Duodenal mucosa (tissue), 2 donors: Measurements from ENCODE around the gene CENATAC.

Experiments
- H3K27ac ChIP-seq: one replicate; pipeline ENCODE4 v1.7.0; 2013; ENCODE audit warnings: low read depth, low read length
- H3K27me3 ChIP-seq, 2 donors: one replicate each; pipeline ENCODE4 v1.7.0; 2013; ENCODE audit warnings: low read length in 2 of 2, control low read depth in 1 of 2; ENCODE audit not compliant: insufficient read depth in 2 of 2, control insufficient read depth in 1 of 2
- H3K36me3 ChIP-seq, 2 donors: one replicate each; pipeline ENCODE4 v1.7.0; 2013; ENCODE audit warnings: low read length in 2 of 2, control low read depth in 1 of 2; ENCODE audit not compliant: insufficient read depth in 2 of 2, control insufficient read depth in 1 of 2
- H3K4me1 ChIP-seq, 2 donors: one replicate each; pipeline ENCODE4 v1.7.0; 2013; ENCODE audit warnings: low read length in 2 of 2, control low read depth in 1 of 2; ENCODE audit not compliant: insufficient read depth in 2 of 2, control insufficient read depth in 1 of 2
- H3K4me3 ChIP-seq, 2 donors: one replicate each; pipeline ENCODE4 v1.7.0; 2013; ENCODE audit warnings: low read length in 2 of 2, low read depth in 1 of 2
- H3K9ac ChIP-seq, 2 donors: one replicate each; pipeline ENCODE4 v1.7.0; 2013; ENCODE audit warnings: low read length in 2 of 2, low read depth in 1 of 2
- H3K9me3 ChIP-seq, 2 donors: one replicate each; pipeline ENCODE4 v1.7.0; 2013; ENCODE audit warnings: low read length in 2 of 2, control low read depth in 1 of 2; ENCODE audit not compliant: control insufficient read depth in 1 of 2

CENATAC gene

DNA sequence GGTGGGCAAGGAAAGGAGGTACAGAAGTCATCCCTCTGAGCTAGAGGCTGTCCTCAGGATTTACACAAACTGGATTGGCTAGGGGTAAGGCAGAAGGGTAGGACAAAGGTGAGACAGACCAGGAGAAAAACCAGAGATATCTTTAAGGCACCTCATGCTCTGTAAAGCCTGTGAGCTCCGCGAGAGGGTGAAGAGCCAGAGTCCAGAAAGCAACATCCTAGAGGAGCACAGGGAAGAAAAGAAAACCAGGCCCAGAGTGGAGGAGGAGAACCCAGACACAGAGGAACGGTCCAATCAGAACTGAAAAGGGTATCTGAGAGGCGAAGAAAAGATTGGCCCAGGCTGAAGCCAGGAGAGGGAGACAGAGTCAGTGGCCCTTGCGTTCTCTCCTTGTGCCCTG, 27.6 kb downstream of the CENATAC start:
- Histone ChIP-seq H3K36me3 (peaks cover 12 to 42% of the 10 kb centered on the region in 2 donors), H3K4me3 (peak overlapping the region; percentile 89 to 93), H3K9ac (peak overlapping the region; percentile 48 to 56), H3K27ac (no peak overlapping the region), H3K9me3 (no peaks in the 10 kb centered on the region), H3K4me1 (peaks cover 65 to 82% of the 10 kb centered on the region in 2 donors), H3K27me3 (no peaks in the 10 kb centered on the region)

DNA sequence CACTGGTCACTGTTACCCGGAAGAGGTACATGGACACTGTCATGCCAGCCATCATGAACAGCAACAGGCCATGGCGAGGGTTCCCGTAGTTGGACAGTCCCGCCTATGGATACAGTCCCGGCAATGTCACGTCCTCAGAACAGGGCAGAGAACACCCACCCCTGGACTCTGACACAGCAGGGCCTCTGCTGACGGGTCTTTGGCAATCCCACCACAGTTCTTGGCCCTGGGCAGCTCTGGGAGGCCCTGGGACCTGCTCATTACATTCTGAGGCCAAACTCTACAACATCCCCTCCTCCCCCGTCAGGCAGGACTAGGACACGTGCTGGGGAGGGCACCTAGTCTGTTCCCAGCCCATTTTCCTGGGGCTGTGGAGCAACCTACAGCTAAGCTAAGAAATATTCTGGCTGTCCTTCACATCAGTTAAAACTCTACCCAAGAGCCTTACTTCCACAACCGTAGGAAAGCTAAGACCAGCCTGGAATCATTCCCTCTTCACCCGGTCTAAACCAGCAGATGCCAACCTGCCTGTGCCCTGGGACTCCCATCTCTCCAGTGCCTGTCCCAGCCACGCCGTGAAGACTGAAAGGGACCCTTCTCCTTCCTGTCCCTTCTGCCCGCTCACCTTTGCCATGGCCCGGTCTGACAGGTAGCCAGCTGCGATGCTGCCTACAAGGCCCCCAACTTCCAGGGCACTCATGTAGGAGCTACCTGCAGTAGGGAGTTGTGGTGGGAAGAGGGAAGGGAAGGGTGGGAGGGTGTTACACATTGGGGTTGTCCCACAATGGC, 28.2 kb downstream of the CENATAC start:
- Histone ChIP-seq H3K4me3 (peak overlapping the region; percentile 89 to 93), H3K36me3 (peaks cover 12 to 42% of the 10 kb centered on the region in 2 donors), H3K27me3 (no peaks in the 10 kb centered on the region), H3K4me1 (peaks cover 62 to 77% of the 10 kb centered on the region in 2 donors), H3K27ac (no peak overlapping the region), H3K9me3 (no peaks in the 10 kb centered on the region), H3K9ac (peak overlapping the region; percentile 48 to 56)

DNA sequence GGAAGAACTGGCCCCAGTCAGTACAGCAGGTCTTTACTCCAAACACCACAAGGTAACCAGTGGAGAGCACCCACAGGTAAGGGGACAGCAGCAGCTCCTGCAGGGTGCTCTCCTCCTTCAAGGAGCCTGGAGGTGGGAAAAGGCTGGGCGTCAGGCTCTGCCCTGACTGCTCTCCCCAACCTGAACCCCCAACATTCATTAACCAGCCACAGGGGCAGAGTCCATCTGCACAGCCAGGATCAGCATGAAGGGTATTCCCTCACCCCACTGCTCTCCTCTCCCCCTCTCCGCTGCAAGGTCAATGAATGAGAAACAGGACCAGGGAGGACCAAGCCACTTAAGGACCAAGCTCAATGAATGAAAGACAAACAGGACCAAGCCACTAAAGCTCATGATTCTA, 29.0 kb downstream of the CENATAC start:
- peak overlapping the region; percentile 89 to 93 for H3K4me3 ChIP-seq

DNA sequence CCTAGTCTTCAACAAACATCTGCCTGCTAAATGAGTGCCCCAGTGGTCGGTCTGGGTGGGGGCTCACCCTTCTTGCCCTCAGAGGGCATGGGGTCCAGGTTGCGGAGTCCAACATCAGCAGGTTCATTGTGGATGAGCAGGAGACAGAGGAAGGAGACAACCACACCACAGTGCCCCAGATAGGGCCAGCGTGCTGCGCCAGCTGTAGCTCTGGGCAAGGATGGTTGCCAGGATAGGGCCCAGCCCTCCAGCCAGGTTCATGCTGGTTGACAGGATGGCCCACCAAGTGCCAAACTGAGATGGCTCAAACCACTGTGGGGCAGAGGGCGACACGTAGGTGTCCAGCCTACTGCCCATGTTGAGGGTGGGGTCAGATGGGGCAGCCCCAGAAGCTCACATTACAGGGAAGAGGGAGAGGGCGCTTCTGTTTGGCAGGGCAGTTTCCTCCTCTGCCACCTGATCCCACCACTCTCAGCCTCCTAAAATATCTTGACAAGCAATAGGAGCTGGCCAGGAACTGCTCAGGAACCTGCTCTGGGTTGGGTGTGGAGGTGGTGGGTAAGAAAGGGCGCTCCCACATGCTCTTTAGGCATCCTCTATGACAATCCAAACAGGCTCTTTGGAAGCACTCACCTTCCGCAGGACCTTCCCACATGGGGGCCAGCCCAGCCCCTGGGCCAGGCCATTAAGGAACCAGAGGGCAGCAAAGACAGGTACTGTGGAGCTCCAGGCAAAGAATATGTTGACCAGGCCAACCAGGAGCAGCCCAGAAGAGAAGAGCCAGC, 29.8 kb downstream of the CENATAC start:
- Histone ChIP-seq H3K4me1 (peaks cover 54 to 69% of the 10 kb centered on the region in 2 donors), H3K9me3 (no peaks in the 10 kb centered on the region), H3K9ac (peak overlapping the region; percentile 84 to 92), H3K4me3 (peak overlapping the region; percentile 89 to 93), H3K36me3 (peaks cover 12 to 42% of the 10 kb centered on the region in 2 donors), H3K27me3 (no peaks in the 10 kb centered on the region), H3K27ac (peak overlapping the region; percentile 17)

More for the DNA sequence above, 29.0 kb downstream of the CENATAC start:
- H3K36me3 ChIP-seq, result peaks cover 12 to 42% of the 10 kb centered on the region in 2 donors
- H3K9me3 ChIP-seq, result no peaks in the 10 kb centered on the region
- H3K4me1 ChIP-seq, result peaks cover 54 to 69% of the 10 kb centered on the region in 2 donors
- no peaks in the 10 kb centered on the region for H3K27me3 ChIP-seq
- H3K9ac ChIP-seq, result peak overlapping the region; percentile 60 to 84
- peak overlapping the region; percentile 11 for H3K27ac ChIP-seq

DNA sequence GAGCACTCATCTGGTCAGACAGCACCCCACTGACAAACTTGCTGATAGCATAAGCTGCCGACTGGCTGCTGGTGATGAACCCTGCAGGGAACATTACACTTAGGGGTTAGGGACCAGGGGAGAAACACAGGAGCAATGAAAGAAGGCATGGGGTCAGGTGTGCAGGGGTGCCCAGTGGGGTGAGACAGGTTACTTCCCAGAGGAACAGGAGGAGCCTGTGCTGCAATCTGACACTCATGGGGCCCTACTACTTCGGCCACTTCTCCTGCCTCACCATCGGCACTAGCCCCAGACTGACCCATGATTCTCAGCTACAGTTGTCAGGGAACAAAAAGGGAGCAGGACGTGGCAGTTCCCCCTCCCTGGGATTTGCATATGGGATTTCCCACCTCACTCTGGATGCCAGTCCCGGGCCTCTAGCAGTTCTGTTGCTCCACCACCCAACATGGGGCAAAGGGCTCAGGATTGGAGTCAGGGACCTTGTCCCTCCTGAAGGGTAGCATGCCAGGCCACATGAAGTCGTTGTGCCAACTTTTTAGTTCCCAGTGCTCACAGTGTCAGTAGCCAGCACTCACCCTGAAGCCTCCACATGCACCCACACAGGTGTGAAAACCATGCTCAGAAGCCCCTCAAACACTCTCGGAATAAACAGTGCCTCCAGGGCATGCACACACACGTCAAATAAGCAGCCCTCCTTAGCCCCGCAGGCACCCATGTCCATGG, 30.6 kb downstream of the CENATAC start:
- H3K4me1 ChIP-seq, result peaks cover 49 to 63% of the 10 kb centered on the region in 2 donors
- H3K9ac ChIP-seq, result peak overlapping the region; percentile 84 to 92
- peak overlapping the region; percentile 89 to 93 for H3K4me3 ChIP-seq
- H3K27ac ChIP-seq, result peak overlapping the region; percentile 65
- peaks cover 8 to 35% of the 10 kb centered on the region in 2 donors for H3K36me3 ChIP-seq
- no peaks in the 10 kb centered on the region for H3K9me3 ChIP-seq
- H3K27me3 ChIP-seq, result no peaks in the 10 kb centered on the region

DNA sequence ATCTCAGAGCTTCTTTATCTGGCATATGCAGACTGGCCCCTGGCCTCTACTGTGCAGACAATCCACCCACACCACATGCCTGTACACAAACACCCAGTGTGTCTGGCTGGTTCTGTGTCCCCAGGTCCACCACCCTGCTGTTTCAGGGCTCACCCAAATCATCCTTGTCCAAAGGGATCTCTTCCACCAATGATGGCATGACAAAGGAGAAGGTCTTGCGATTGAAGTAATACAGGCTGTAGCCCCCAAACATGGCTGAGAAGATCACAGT, 31.1 kb downstream of the CENATAC start:
- H3K9me3 ChIP-seq, result no peaks in the 10 kb centered on the region
- H3K27ac ChIP-seq, result peak overlapping the region; percentile 65
- no peaks in the 10 kb centered on the region for H3K27me3 ChIP-seq
- H3K4me1 ChIP-seq, result peaks cover 44 to 58% of the 10 kb centered on the region in 2 donors
- H3K9ac ChIP-seq, result peak overlapping the region; percentile 84 to 92
- peaks cover 5 to 30% of the 10 kb centered on the region in 2 donors for H3K36me3 ChIP-seq
- peak overlapping the region; percentile 89 to 93 for H3K4me3 ChIP-seq

DNA sequence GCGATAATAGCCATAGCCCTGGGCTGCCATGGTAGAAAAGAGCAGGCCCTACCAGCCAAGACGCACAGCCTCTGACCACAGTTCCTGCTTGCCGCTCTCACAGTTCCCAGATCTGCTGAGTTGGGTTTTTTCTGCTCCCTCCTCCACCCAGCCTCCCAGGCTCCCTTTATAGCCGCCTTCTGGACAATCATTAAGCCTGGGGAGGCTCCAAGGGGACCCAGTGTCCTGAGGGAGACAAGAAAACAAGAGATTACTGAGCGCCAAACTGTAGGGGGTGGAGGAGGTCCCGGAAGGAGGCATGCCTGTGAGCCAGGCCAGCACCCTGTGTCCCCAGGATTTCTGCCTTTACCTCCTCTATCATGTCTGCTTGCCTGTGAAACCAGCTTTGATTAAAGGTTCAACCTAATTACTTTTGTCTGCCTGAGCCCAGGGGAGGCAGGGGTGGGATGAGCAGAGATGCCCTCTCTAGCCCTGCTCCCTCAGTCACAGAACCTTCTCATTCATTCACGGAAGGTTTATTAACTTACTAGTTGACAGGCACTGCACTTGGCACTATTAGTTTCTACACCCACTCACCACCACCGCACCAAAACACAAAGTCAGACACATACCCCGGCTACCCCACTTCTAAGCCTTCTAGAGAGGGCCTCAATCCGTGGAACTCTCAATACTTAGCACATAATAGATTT, 31.5 kb downstream of the CENATAC start:
- H3K4me3 ChIP-seq, result peak overlapping the region; percentile 89 to 93
- H3K27me3 ChIP-seq, result no peaks in the 10 kb centered on the region
- peaks cover 4 to 25% of the 10 kb centered on the region in 2 donors for H3K36me3 ChIP-seq
- H3K9ac ChIP-seq, result peak overlapping the region; percentile 84 to 92
- no peaks in the 10 kb centered on the region for H3K9me3 ChIP-seq
- peaks cover 40 to 53% of the 10 kb centered on the region in 2 donors for H3K4me1 ChIP-seq
- H3K27ac ChIP-seq, result peak overlapping the region; percentile 66

DNA sequence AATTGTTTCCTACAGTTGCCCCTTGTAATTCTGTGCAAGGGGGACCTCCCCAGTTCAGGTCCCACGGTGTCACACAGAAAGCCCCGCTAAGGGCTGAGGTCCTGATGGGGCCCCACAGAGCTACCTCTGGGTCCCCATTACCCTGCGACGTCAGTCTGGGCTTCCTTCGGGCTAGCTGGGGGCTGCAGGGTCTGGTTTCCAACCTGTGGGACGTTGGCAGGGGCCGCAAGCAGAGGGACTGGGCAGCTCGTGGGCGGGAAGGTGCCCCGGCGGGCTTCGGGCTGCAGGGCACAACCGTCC, 32.0 kb downstream of the CENATAC start:
- H3K27me3 ChIP-seq, result no peaks in the 10 kb centered on the region
- H3K27ac ChIP-seq, result peak overlapping the region; percentile 66
- peak overlapping the region; percentile 89 to 93 for H3K4me3 ChIP-seq
- peak overlapping the region; percentile 84 to 92 for H3K9ac ChIP-seq
- no peaks in the 10 kb centered on the region for H3K9me3 ChIP-seq
- H3K36me3 ChIP-seq, result peaks cover under 1 to 20% of the 10 kb centered on the region in 2 donors
- peaks cover 35 to 48% of the 10 kb centered on the region in 2 donors for H3K4me1 ChIP-seq

DNA sequence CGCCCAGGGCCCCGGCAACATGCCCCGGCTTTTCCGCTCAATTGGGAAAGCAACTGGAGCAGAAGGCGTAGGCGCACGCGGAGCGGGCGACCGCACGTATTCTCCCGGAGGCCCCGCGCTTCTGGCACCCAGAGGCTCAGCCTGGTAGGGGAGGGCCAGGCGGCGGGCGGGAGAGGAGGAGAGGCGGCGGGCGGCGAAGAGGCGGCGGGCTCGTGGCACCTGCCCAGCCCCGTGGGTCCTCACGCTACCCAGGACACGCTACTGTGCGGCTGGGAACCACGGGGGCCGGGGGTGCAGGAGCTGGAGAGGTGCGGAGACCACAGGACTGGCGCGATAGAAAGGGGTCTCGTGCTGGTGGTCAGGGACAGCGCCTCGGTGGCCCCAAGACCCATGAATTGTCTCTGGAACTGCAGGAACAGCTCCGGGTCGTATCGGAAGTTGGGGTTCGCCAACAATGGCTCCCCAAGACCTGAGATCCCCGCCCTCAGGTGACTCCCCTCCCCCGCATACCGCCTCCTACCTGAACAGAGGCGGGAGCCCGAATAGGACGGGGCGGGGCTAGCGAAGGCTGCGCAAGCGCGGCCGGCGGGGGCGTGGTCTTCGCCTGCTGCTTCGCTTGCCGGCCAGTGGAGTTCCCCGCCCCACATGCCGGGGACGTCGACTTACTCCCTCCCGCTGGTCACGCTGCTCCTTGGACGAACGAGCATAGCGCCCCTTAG, 32.5 kb downstream of the CENATAC start, which contains the start of gene SLC37A4:
Gene SLC37A4, minus strand, starts transcription at position 549 of the 719 bp plus-strand sequence.
- Histone ChIP-seq H3K9ac (peak within 1 kb of the TSS; percentile 84 to 92), H3K27me3 (no peaks in the 10 kb centered on the region), H3K4me3 (peak within 1 kb of the TSS; percentile 89 to 93), H3K36me3 (peaks cover 0 to 16% of the 10 kb centered on the region in 2 donors), H3K4me1 (peaks cover 30 to 43% of the 10 kb centered on the region in 2 donors), H3K27ac (peak within 1 kb of the TSS; percentile 82), H3K9me3 (no peaks in the 10 kb centered on the region)
